ENCODE results near the gene SMCO2. TPM values are rescaled to one million over a fixed set of nuclear protein-coding genes. Genes with fewer than 3 reads are reported as not detected.

The SMCO2 gene
- polyA plus RNA-seq, 3 donors = 17.4 TPM; not detected in 2

DNA sequence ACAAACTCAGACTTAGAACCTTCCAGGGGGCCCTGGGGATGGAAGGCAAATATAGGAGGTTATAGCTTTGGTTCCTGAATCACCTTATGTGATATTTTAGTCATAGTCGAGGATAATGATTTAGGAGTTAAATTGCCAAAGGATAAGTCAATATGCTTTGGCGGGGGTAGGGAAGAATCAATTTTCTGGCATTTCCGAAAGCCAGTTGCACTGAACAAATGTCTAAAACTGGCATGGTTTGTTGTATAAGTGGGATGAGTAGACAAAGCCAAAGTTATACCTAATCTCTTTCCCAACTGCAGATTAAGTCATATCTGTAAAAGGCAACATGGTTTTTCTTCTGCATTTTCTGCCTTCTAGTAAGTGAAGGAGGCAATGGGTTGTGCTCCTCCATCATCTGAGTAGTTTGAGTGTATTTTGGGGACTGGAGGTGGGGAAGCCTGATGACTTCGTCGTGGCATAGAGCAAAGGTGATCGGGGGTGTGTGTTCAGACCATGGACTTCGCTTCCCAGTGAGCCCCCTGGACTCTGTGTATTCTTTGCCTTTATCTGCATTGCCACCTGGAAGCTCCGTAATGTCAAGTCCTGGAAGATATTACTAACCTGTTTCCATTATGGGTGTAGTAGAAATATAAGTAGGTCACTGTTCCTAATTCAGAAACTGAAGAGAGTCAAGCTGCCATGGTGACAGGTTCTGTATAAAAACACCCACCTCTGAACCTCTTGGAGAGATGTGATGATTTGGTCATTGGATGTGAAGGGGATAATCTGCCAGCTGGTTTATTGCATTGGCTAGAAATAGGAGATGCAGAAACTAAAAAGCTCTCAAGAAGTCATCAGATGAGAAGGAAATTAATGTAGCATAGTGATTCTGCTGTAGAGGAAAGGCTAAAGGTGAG lies 102.0 kb downstream of the SMCO2 start:
- DNase-seq = no peak
- Mint-ChIP-seq H3K4me1 (peaks cover 27% of the 10 kb centered on the region), H3K9me3 (peaks cover 0 to 2% (median 0%) of the 10 kb centered on the region in 7 donors), H3K27ac (peak overlapping the region in 5 of 7 donors; percentile 51 to 92 (median 83)), H3K4me3 (peak overlapping the region in 1 of 2 donors; percentile 22), H3K36me3 (no peaks in the 10 kb centered on the region), H3K27me3 (ENCODE audit: low read depth in 3 of 3) (peaks cover 0 to 6% (median 3%) of the 10 kb centered on the region in 3 donors)
- H3K27ac ChIP-seq (ENCODE audit: low read depth in 1 of 2, low read length in 2 of 2) = no peak overlapping the region
- peak overlapping the region; percentile 72 for H3K4me2 ChIP-seq (replicated peaks; ENCODE audit: extremely low read depth, low read length, poor library complexity, severe bottlenecking)
- WGBS (ENCODE audit: insufficient coverage) = 97% methylated on average over 6 of the region's 8 CpGs
- no peak overlapping the region for H3K9ac ChIP-seq (ENCODE audit: insufficient read depth, low read length, poor library complexity, severe bottlenecking)
- H3K79me2 ChIP-seq (ENCODE audit: insufficient read depth, low read length) = no peaks in the 10 kb centered on the region
- intact Hi-C loops (cut with micrococcal nuclease) = no loop called here
- peaks cover 21 to 23% of the 10 kb centered on the region in 2 donors for H3K4me1 ChIP-seq (ENCODE audit: control insufficient read depth in 1 of 2, insufficient read depth in 2 of 2, low read length in 2 of 2)
- H3K27me3 ChIP-seq (ENCODE audit: control insufficient read depth in 2 of 2, insufficient read depth in 2 of 2, low read length in 2 of 2) = no peaks in the 10 kb centered on the region
- TF ChIP-seq, protein P1, sequence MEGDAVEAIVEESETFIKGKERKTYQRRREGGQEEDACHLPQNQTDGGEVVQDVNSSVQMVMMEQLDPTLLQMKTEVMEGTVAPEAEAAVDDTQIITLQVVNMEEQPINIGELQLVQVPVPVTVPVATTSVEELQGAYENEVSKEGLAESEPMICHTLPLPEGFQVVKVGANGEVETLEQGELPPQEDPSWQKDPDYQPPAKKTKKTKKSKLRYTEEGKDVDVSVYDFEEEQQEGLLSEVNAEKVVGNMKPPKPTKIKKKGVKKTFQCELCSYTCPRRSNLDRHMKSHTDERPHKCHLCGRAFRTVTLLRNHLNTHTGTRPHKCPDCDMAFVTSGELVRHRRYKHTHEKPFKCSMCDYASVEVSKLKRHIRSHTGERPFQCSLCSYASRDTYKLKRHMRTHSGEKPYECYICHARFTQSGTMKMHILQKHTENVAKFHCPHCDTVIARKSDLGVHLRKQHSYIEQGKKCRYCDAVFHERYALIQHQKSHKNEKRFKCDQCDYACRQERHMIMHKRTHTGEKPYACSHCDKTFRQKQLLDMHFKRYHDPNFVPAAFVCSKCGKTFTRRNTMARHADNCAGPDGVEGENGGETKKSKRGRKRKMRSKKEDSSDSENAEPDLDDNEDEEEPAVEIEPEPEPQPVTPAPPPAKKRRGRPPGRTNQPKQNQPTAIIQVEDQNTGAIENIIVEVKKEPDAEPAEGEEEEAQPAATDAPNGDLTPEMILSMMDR (IDR thresholded peaks at IDR 0.05) = no peak
- no peaks in the 10 kb centered on the region for H3K9me3 ChIP-seq (replicated peaks in 1 of 2; ENCODE audit: control insufficient read depth in 1 of 2, insufficient read depth in 1 of 2, low read length in 2 of 2)
- no peaks in the 10 kb centered on the region for H4K20me1 ChIP-seq (ENCODE audit: insufficient read depth, low read length)
- no peak overlapping the region for H3K4me3 ChIP-seq (replicated peaks in 1 of 3; ENCODE audit: low read depth in 2 of 3, low read length in 3 of 3)
- no peaks in the 10 kb centered on the region for H3K36me3 ChIP-seq (replicated peaks in 1 of 2; ENCODE audit: control insufficient read depth in 1 of 2, insufficient read depth in 2 of 2, low read length in 2 of 2)
- H2AFZ ChIP-seq (ENCODE audit: insufficient read depth, low read depth, low read length, poor library complexity, severe bottlenecking) = no peak overlapping the region

DNA sequence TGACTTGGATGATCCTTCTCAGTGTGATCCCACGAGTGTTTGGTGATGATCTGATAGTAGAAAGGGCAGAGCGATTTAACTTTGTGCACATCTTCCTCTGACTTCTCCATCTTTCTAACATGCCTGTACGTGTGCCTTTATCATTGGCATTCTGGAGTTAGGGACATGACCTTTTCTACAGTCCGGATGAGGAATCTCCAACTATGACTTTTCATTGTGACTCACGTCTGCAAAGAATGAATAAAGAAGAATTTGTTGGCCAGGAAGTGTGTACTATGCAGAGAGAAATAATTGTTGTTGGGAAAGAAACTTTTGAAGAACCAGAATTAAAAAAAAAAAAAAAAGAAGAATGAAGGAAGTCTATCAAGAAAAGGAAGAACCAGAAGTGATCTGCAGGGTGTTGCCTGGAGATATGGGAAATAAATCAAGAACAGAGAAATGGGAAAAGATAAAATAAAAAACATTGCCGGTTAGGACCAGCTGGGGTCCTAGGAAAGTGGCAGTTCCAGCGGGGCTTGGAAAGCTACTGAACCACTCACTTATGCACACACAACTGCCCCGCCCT lies 102.8 kb downstream of the SMCO2 start:
- DNase-seq = peak; percentile 45 to 84 (median 61)
- H4K20me1 ChIP-seq (ENCODE audit: insufficient read depth, low read length) = no peaks in the 10 kb centered on the region
- H3K9ac ChIP-seq (ENCODE audit: insufficient read depth, low read length, poor library complexity, severe bottlenecking) = peak overlapping the region; percentile 46
- peak overlapping the region; percentile 72 for H3K4me2 ChIP-seq (replicated peaks; ENCODE audit: extremely low read depth, low read length, poor library complexity, severe bottlenecking)
- H3K27ac ChIP-seq (ENCODE audit: low read depth in 1 of 2, low read length in 2 of 2) = peak overlapping the region; percentile 76 to 78
- H3K4me1 ChIP-seq (ENCODE audit: control insufficient read depth in 1 of 2, insufficient read depth in 2 of 2, low read length in 2 of 2) = peaks cover 21 to 23% of the 10 kb centered on the region in 2 donors
- Mint-ChIP-seq H3K9me3 (peaks cover 0 to 2% (median 0%) of the 10 kb centered on the region in 7 donors), H3K4me1 (peaks cover 27% of the 10 kb centered on the region), H3K36me3 (no peaks in the 10 kb centered on the region), H3K27ac (peak overlapping the region; percentile 66 to 92 (median 82)), H3K27me3 (ENCODE audit: low read depth in 3 of 3) (peaks cover 0 to 6% (median 3%) of the 10 kb centered on the region in 3 donors), H3K4me3 (peak overlapping the region; percentile 6 to 87)
- no peaks in the 10 kb centered on the region for H3K9me3 ChIP-seq (replicated peaks in 1 of 2; ENCODE audit: control insufficient read depth in 1 of 2, insufficient read depth in 1 of 2, low read length in 2 of 2)
- H3K27me3 ChIP-seq (ENCODE audit: control insufficient read depth in 2 of 2, insufficient read depth in 2 of 2, low read length in 2 of 2) = peaks cover 0 to 2% of the 10 kb centered on the region in 2 donors
- H2AFZ ChIP-seq (ENCODE audit: insufficient read depth, low read depth, low read length, poor library complexity, severe bottlenecking) = peak overlapping the region; percentile 64
- intact Hi-C loops (cut with micrococcal nuclease) = no loop called here
- H3K36me3 ChIP-seq (replicated peaks in 1 of 2; ENCODE audit: control insufficient read depth in 1 of 2, insufficient read depth in 2 of 2, low read length in 2 of 2) = no peaks in the 10 kb centered on the region
- WGBS (ENCODE audit: insufficient coverage) = no CpG with 5 or more reads among the region's 8 CpGs
- peak overlapping the region in 1 of 3 experiments; percentile 62 for H3K4me3 ChIP-seq (replicated peaks in 1 of 3; ENCODE audit: low read depth in 2 of 3, low read length in 3 of 3)
- H3K79me2 ChIP-seq (ENCODE audit: insufficient read depth, low read length) = no peaks in the 10 kb centered on the region
- TF ChIP-seq, protein P1 (IDR thresholded peaks at IDR 0.05) = no peak
